CD4-positive, alpha-beta T cell treated with Interleukin-21 for 1 hour (primary cell): Measurements from ENCODE around the gene STAG3.
A peak's percentile ranks its signal among the peaks of the same experiment; 100 is the strongest.
"Not testable (repeated sequence)": the region's sequence is repeated elsewhere in the genome, so short reads cannot be mapped to it uniquely, and the experiment has no call there.

Source experiments
- DNase-seq: peaks from one replicate; pipeline ENCODE4 v3.0.0-alpha.2; 2020

The STAG3 gene

GRCh38 chr7:100212631-100213286 is 35.0 kb downstream of the STAG3 start:
- DNase-seq: no peak

GRCh38 chr7:100213672-100214071 is 36.0 kb downstream of the STAG3 start:
- no peak for DNase-seq

GRCh38 chr7:100214356-100214755 is 36.6 kb downstream of the STAG3 start:
- not testable (repeated sequence) for DNase-seq

GRCh38 chr7:100215895-100216294 is 38.2 kb downstream of the STAG3 start:
- DNase-seq: no peak

- peak; percentile 84 for DNase-seq
Observed at GRCh38 chr7:100217934-100218333, 40.2 kb downstream of the STAG3 start.

- DNase-seq: peak; percentile 26
Observed at GRCh38 chr7:100219271-100219737, 41.6 kb downstream of the STAG3 start.

- DNase-seq: peak; percentile 37
Observed at GRCh38 chr7:100219801-100220585, 42.3 kb downstream of the STAG3 start, which contains the start of gene PVRIG. PVRIG (plus strand) TSS chr7:100219949; CDS start chr7:100219971, 22 bp downstream.

- no peak for DNase-seq
Observed at GRCh38 chr7:100220586-100221230, 43.0 kb downstream of the STAG3 start.

GRCh38 chr7:100221231-100221718 is 43.6 kb downstream of the STAG3 start:
- DNase-seq: peak; percentile 90

GRCh38 chr7:100221767-100222444 is 44.2 kb downstream of the STAG3 start:
- DNase-seq: peak; percentile 45

GRCh38 chr7:100222445-100223132 is 44.9 kb downstream of the STAG3 start:
- no peak for DNase-seq

- not testable (repeated sequence) for DNase-seq
Observed at GRCh38 chr7:100223376-100223927, 45.7 kb downstream of the STAG3 start.

GRCh38 chr7:100224891-100225290 is 47.2 kb downstream of the STAG3 start:
- not testable (repeated sequence) for DNase-seq

- DNase-seq: not testable (repeated sequence)
Observed at GRCh38 chr7:100234660-100235317, 57.1 kb downstream of the STAG3 start.

GRCh38 chr7:100239975-100240374 is 62.3 kb downstream of the STAG3 start:
- not testable (repeated sequence) for DNase-seq

- DNase-seq: peak; percentile 44
Observed at GRCh38 chr7:100243385-100243784, 65.7 kb downstream of the STAG3 start.

GRCh38 chr7:100244988-100245605 is 67.4 kb downstream of the STAG3 start:
- DNase-seq: not testable (repeated sequence)

- not testable (repeated sequence) for DNase-seq
Observed at GRCh38 chr7:100246121-100246864, 68.6 kb downstream of the STAG3 start.

GRCh38 chr7:100246865-100247137 is 69.1 kb downstream of the STAG3 start:
- DNase-seq: not testable (repeated sequence)

- DNase-seq: no peak
Observed at GRCh38 chr7:100247152-100247757, 69.5 kb downstream of the STAG3 start.
